ENCODE measurements around the gene RND3. TPM values are rescaled to one million over a fixed set of nuclear protein-coding genes. Genes with fewer than 3 reads are reported as not detected.

RND3 gene
- total RNA-seq, 1 donor from 2014 or later: not detected

- TF ChIP-seq, protein P1, sequence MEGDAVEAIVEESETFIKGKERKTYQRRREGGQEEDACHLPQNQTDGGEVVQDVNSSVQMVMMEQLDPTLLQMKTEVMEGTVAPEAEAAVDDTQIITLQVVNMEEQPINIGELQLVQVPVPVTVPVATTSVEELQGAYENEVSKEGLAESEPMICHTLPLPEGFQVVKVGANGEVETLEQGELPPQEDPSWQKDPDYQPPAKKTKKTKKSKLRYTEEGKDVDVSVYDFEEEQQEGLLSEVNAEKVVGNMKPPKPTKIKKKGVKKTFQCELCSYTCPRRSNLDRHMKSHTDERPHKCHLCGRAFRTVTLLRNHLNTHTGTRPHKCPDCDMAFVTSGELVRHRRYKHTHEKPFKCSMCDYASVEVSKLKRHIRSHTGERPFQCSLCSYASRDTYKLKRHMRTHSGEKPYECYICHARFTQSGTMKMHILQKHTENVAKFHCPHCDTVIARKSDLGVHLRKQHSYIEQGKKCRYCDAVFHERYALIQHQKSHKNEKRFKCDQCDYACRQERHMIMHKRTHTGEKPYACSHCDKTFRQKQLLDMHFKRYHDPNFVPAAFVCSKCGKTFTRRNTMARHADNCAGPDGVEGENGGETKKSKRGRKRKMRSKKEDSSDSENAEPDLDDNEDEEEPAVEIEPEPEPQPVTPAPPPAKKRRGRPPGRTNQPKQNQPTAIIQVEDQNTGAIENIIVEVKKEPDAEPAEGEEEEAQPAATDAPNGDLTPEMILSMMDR (IDR thresholded peaks at IDR 0.05): no peak
- Mint-ChIP-seq H3K27ac (no peak overlapping the region), H3K27me3 (no peaks in the 10 kb centered on the region), H3K4me1 (no peaks in the 10 kb centered on the region), H3K36me3 (ENCODE audit: low read depth) (no peaks in the 10 kb centered on the region), H3K4me3 (no peak overlapping the region), H3K9me3 (no peaks in the 10 kb centered on the region)
- ChIA-PET CTCF (no interaction called here), POLR2A (no interaction called here)
- no peak for DNase-seq
- ATAC-seq (ENCODE audit: low read depth): no peak
- intact Hi-C loops (cut with micrococcal nuclease): no loop called here
Measured at GRCh38 chr2:150465703-150466569, 21.5 kb downstream of the RND3 start.

DNA sequence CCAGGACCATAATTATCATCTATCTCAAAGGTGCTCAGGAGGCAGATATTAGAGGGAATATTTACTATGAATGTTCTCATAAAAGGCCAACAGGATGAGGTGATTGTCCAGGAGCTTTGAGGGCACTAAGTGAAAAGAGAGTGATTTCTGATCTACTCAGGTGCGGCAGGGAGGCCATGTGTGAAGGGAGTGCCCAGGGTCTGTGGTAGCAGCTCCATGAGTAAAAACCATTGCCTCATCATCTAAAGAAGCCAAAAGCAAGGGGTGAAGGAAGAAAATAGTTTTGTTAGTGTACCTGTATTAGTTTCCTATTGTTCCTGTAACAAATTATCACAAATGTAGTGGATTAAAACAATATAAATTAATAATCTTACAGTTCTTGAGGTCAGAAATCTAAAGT is 22.5 kb downstream of the RND3 start:
- H3K27ac Mint-ChIP-seq: no peak overlapping the region
- no peaks in the 10 kb centered on the region for H3K36me3 Mint-ChIP-seq (ENCODE audit: low read depth)
- ATAC-seq (ENCODE audit: low read depth) (no peak), DNase-seq (no peak)
- intact Hi-C loops (cut with micrococcal nuclease): no loop called here
- H3K27me3 Mint-ChIP-seq: no peaks in the 10 kb centered on the region
- no peaks in the 10 kb centered on the region for H3K9me3 Mint-ChIP-seq
- no peak overlapping the region for H3K4me3 Mint-ChIP-seq
- no peaks in the 10 kb centered on the region for H3K4me1 Mint-ChIP-seq
- TF ChIP-seq, protein P1 (IDR thresholded peaks at IDR 0.05): no peak
- CTCF ChIA-PET: no interaction called here
- POLR2A ChIA-PET: no interaction called here

DNA sequence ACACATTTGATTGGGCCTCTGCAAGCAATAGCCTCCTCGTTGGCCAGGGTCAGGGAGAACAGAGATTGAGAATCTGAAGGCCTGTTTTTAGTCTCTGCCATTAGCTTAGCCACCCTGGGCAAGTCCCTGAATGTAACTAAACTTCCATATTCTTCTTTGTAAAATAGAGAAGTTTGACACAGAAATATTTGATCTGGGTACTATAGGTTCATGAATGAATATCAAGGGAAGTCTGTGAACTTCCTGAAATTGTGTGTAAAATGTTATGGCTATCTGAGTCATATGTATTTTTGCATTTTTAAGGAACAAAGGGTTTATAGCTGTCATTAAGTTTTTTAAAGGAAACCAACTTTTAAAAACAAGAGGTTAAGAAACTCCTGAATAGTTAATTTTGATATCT is 23.2 kb downstream of the RND3 start:
- H3K27ac Mint-ChIP-seq: no peak overlapping the region
- CTCF ChIA-PET: no interaction called here
- ATAC-seq (ENCODE audit: low read depth): no peak
- intact Hi-C loops (cut with micrococcal nuclease): no loop called here
- POLR2A ChIA-PET: no interaction called here
- H3K4me3 Mint-ChIP-seq: no peak overlapping the region
- no peaks in the 10 kb centered on the region for H3K27me3 Mint-ChIP-seq
- no peaks in the 10 kb centered on the region for H3K9me3 Mint-ChIP-seq
- no peak for DNase-seq
- no peaks in the 10 kb centered on the region for H3K36me3 Mint-ChIP-seq (ENCODE audit: low read depth)
- H3K4me1 Mint-ChIP-seq: no peaks in the 10 kb centered on the region
- TF ChIP-seq, protein P1 (IDR thresholded peaks at IDR 0.05): no peak

DNA sequence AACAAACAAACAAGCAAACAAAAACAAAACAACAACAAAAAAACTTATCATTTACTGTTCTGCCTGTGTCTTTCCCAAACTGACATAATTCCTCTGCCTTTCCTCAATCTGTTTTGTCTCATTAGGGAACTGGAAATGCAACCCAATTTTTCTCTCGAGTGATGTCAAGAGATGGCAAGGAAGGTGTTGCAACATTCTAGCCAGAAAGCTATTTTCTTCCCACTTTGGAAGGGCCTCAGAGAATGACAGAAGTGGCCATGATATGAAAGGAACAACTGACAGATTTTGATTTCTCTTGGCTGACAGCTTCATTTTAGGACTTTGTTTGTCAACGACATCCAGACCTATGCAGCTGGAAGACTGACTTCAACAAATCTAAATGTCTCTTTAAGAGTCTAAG is 24.7 kb downstream of the RND3 start:
- DNase-seq: no peak
- no peak for ATAC-seq (ENCODE audit: low read depth)
- Mint-ChIP-seq H3K4me3 (no peak overlapping the region), H3K27me3 (no peaks in the 10 kb centered on the region), H3K4me1 (no peaks in the 10 kb centered on the region), H3K27ac (no peak overlapping the region), H3K36me3 (ENCODE audit: low read depth) (no peaks in the 10 kb centered on the region), H3K9me3 (no peaks in the 10 kb centered on the region)
- CTCF ChIA-PET: interaction anchor here (1.1 kb wide), 1 partner anchor 87 kb away, joined by 4 read pairs; no protein-coding TSS in a partner anchor
- POLR2A ChIA-PET: no interaction called here
- TF ChIP-seq, protein P1 (IDR thresholded peaks at IDR 0.05): no peak
- intact Hi-C loops (cut with micrococcal nuclease): no loop called here

- H3K9me3 Mint-ChIP-seq: no peaks in the 10 kb centered on the region
- intact Hi-C loops (cut with micrococcal nuclease): no loop called here
- H3K4me3 Mint-ChIP-seq: no peak overlapping the region
- no peak overlapping the region for H3K27ac Mint-ChIP-seq
- CTCF ChIA-PET: no interaction called here
- POLR2A ChIA-PET: no interaction called here
- TF ChIP-seq, protein P1 (IDR thresholded peaks at IDR 0.05): no peak
- no peak for DNase-seq
- no peaks in the 10 kb centered on the region for H3K4me1 Mint-ChIP-seq
- ATAC-seq (ENCODE audit: low read depth): no peak
- no peaks in the 10 kb centered on the region for H3K36me3 Mint-ChIP-seq (ENCODE audit: low read depth)
- H3K27me3 Mint-ChIP-seq: no peaks in the 10 kb centered on the region
Measured at GRCh38 chr2:150459281-150459680, 28.2 kb downstream of the RND3 start.
